ENCODE data around the gene PCNP. TPM values are rescaled to one million over a fixed set of nuclear protein-coding genes. Genes with fewer than 3 reads are reported as not detected.

The PCNP gene
- total RNA-seq, 1 experiment from 2014 or later = 216 TPM

GRCh38 chr3:101637451-101637850 is 63.5 kb downstream of the PCNP start:
- no peaks in the 10 kb centered on the region for H3K23me2 ChIP-seq (ENCODE audit: insufficient read length, low read depth, low read length, poor library complexity, severe bottlenecking)
- H3K27ac Mint-ChIP-seq = no peak overlapping the region
- H3K27me3 ChIP-seq (ENCODE audit: insufficient read depth, low read length) = no peaks in the 10 kb centered on the region
- H3K27me3 Mint-ChIP-seq (ENCODE audit: low read depth) = no peaks in the 10 kb centered on the region; the same call in none of the 2 replicates
- H3K14ac ChIP-seq (ENCODE audit: insufficient read depth, low read length) = no peak overlapping the region
- no CpG with 5 or more reads among the region's 10 CpGs for WGBS (ENCODE audit: extremely low coverage, insufficient read length, low lambda C conversion rate)
- no peak overlapping the region for H2BK12ac ChIP-seq (ENCODE audit: insufficient read length, low read depth, low read length)
- no peak overlapping the region for H2AK5ac ChIP-seq (ENCODE audit: insufficient read length, low read length)
- no peak overlapping the region for H2BK15ac ChIP-seq (ENCODE audit: low read depth, low read length)
- no peak overlapping the region for H3T11ph ChIP-seq (ENCODE audit: low read length)
- H3K4me2 ChIP-seq (ENCODE audit: insufficient read depth, insufficient read length, low read length) = no peak overlapping the region
- no peak for DNase-seq
- H4K8ac ChIP-seq (replicated peaks; ENCODE audit: insufficient read length, low read depth, low read length) = no peak overlapping the region
- H3K27ac ChIP-seq (ENCODE audit: insufficient read length, low read depth, low read length) = no peak overlapping the region
- no peak overlapping the region for H3K4me3 Mint-ChIP-seq
- no peak overlapping the region for H3K23ac ChIP-seq (ENCODE audit: insufficient read length, low read depth, low read length)
- no peaks in the 10 kb centered on the region for H4K20me1 ChIP-seq (ENCODE audit: control insufficient read depth, insufficient read depth, insufficient read length)
- no peaks in the 10 kb centered on the region for H3K9me3 Mint-ChIP-seq
- no peak overlapping the region for H3K18ac ChIP-seq (ENCODE audit: insufficient read length, low read depth, low read length)
- H2BK5ac ChIP-seq (ENCODE audit: insufficient read length, low read length) = no peak overlapping the region
- H3K56ac ChIP-seq (ENCODE audit: insufficient read length, low read depth, low read length) = no peak overlapping the region
- no peak overlapping the region for H2BK20ac ChIP-seq (ENCODE audit: low read depth, low read length, poor library complexity, severe bottlenecking)
- no peaks in the 10 kb centered on the region for H3K9me3 ChIP-seq (ENCODE audit: control insufficient read depth, low read depth, low read length)
- H3K79me1 ChIP-seq (ENCODE audit: insufficient read depth, low read depth, low read length, poor library complexity, severe bottlenecking) = no peaks in the 10 kb centered on the region
- no peaks in the 10 kb centered on the region for H3K36me3 Mint-ChIP-seq (ENCODE audit: insufficient read depth in 1 of 3, low read depth in 3 of 3)
- no peaks in the 10 kb centered on the region for H3K79me2 ChIP-seq (ENCODE audit: insufficient read depth, low read length)
- H3K4ac ChIP-seq (ENCODE audit: low read depth, low read length) = no peak overlapping the region
- H4K5ac ChIP-seq (ENCODE audit: insufficient read length, low read depth, low read length) = no peak overlapping the region
- H3K4me1 Mint-ChIP-seq = peaks cover 26 to 42% of the 10 kb centered on the region in 2 experiments
- no peak overlapping the region for H4K91ac ChIP-seq (ENCODE audit: insufficient read length, low read depth, low read length)
- TF ChIP-seq, protein P1, sequence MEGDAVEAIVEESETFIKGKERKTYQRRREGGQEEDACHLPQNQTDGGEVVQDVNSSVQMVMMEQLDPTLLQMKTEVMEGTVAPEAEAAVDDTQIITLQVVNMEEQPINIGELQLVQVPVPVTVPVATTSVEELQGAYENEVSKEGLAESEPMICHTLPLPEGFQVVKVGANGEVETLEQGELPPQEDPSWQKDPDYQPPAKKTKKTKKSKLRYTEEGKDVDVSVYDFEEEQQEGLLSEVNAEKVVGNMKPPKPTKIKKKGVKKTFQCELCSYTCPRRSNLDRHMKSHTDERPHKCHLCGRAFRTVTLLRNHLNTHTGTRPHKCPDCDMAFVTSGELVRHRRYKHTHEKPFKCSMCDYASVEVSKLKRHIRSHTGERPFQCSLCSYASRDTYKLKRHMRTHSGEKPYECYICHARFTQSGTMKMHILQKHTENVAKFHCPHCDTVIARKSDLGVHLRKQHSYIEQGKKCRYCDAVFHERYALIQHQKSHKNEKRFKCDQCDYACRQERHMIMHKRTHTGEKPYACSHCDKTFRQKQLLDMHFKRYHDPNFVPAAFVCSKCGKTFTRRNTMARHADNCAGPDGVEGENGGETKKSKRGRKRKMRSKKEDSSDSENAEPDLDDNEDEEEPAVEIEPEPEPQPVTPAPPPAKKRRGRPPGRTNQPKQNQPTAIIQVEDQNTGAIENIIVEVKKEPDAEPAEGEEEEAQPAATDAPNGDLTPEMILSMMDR (conservative IDR thresholded peaks at IDR 0.05) = no peak
- no peak overlapping the region for H3K9ac ChIP-seq (ENCODE audit: extremely low read depth, insufficient read length, low read length)
- H2AFZ ChIP-seq (ENCODE audit: low read length) = no peak overlapping the region
- no peaks in the 10 kb centered on the region; the same call in 1 of the 2 replicates for H3K4me1 ChIP-seq (ENCODE audit: insufficient read depth, low read length)
- no peak overlapping the region for H2BK120ac ChIP-seq (ENCODE audit: low read depth, low read length, poor library complexity, severe bottlenecking)

Measured in H9 (cell line).